Mesenchymal stem cell (in vitro differentiated cells and primary cell): ENCODE measurements around the gene ZNF141. TPM values are rescaled to one million over a fixed set of nuclear protein-coding genes. Genes with fewer than 3 reads are reported as not detected.

Source experiments
- DNase-seq: peaks from one replicate; pipeline ENCODE4 v3.0.0-alpha.2; 2013
- H2AFZ ChIP-seq: one replicate; pipeline ENCODE4 v1.6.1; 2013; ENCODE audit warnings: low read depth, mild to moderate bottlenecking, control low read depth, inconsistent platforms, low read length, moderate library complexity
- H2AK5ac ChIP-seq: 2 replicates; pipeline ENCODE4 v1.6.1; 2013; ENCODE audit warnings: low read length, moderate library complexity, mild to moderate bottlenecking, inconsistent platforms; ENCODE audit not compliant: severe bottlenecking
- H2BK120ac ChIP-seq: one replicate; pipeline ENCODE4 v1.6.1; 2013; ENCODE audit warnings: low read depth, mild to moderate bottlenecking, inconsistent platforms, low read length, moderate library complexity
- H2BK12ac ChIP-seq, 2 experiments: one replicate each; pipeline ENCODE4 v1.6.1; 2013; ENCODE audit warnings: inconsistent platforms in 2 of 2, low read length in 2 of 2, mild to moderate bottlenecking in 2 of 2, moderate library complexity in 2 of 2, control low read depth in 1 of 2
- H2BK15ac ChIP-seq: one replicate; pipeline ENCODE4 v1.6.1; 2013; ENCODE audit warnings: mild to moderate bottlenecking, low read depth, inconsistent platforms; ENCODE audit not compliant: poor library complexity, severe bottlenecking
- H2BK5ac ChIP-seq: 2 replicates; pipeline ENCODE4 v1.6.1; 2013; ENCODE audit warnings: low read depth, mild to moderate bottlenecking, low read length, control low read depth, inconsistent platforms; ENCODE audit not compliant: poor library complexity, severe bottlenecking
- H3K14ac ChIP-seq, 2 experiments: one replicate each; pipeline ENCODE4 v1.6.1; 2013; ENCODE audit warnings: inconsistent platforms in 2 of 2, low read length in 2 of 2, control low read depth in 1 of 2, mild to moderate bottlenecking in 1 of 2, moderate library complexity in 1 of 2
- H3K18ac ChIP-seq, 2 experiments: one replicate each; pipeline ENCODE4 v1.6.1; 2013; ENCODE audit warnings: inconsistent platforms in 2 of 2, low read length in 2 of 2, control low read depth in 1 of 2, low read depth in 1 of 2, mild to moderate bottlenecking in 1 of 2
- H3K23ac ChIP-seq, 2 experiments: one replicate each; pipeline ENCODE4 v1.6.1; 2013; ENCODE audit warnings: inconsistent platforms in 2 of 2, low read length in 2 of 2, mild to moderate bottlenecking in 2 of 2, moderate library complexity in 2 of 2, control low read depth in 1 of 2
- H3K27ac ChIP-seq: 2 replicates; pipeline ENCODE4 v1.5.1; 2013; ENCODE audit warnings: mild to moderate bottlenecking, moderate library complexity, low read length, control low read depth, inconsistent platforms; ENCODE audit not compliant: poor library complexity, severe bottlenecking
- H3K27me3 ChIP-seq, 2 experiments: 2 replicates each; pipeline versions ENCODE4 v1.6.1 to v1.7.0; 2013; ENCODE audit warnings: low read length in 2 of 2, mild to moderate bottlenecking in 2 of 2, moderate library complexity in 2 of 2, control low read depth in 1 of 2, inconsistent platforms in 1 of 2; ENCODE audit not compliant: control insufficient read depth in 1 of 2, insufficient read depth in 1 of 2
- H3K36me3 ChIP-seq, 2 experiments: 2 replicates each; pipeline versions ENCODE4 v1.6.1 to v1.7.0; 2013; ENCODE audit warnings: low read length in 2 of 2, control low read depth in 1 of 2, inconsistent platforms in 1 of 2, low read depth in 1 of 2, mild to moderate bottlenecking in 1 of 2; ENCODE audit not compliant: insufficient read depth in 2 of 2, control insufficient read depth in 1 of 2
- H3K4ac ChIP-seq, 2 experiments: one replicate each; pipeline ENCODE4 v1.6.1; 2013; ENCODE audit warnings: inconsistent platforms in 2 of 2, low read length in 2 of 2, mild to moderate bottlenecking in 2 of 2, moderate library complexity in 2 of 2, control low read depth in 1 of 2, low read depth in 1 of 2
- H3K4me1 ChIP-seq: 2 replicates; pipeline ENCODE4 v1.6.1; 2013; ENCODE audit warnings: low read depth, low read length, control low read depth; ENCODE audit not compliant: control insufficient read depth, insufficient read depth
- H3K4me2 ChIP-seq: 2 replicates; pipeline ENCODE4 v1.6.1; 2013; ENCODE audit warnings: low read length, mild to moderate bottlenecking, inconsistent platforms; ENCODE audit not compliant: poor library complexity, severe bottlenecking
- H3K4me3 ChIP-seq, 2 experiments: 2 replicates each; pipeline versions ENCODE4 v1.5.1 to v1.7.0; 2013; ENCODE audit warnings: low read length in 2 of 2, mild to moderate bottlenecking in 2 of 2, control low read depth in 1 of 2, low read depth in 1 of 2; ENCODE audit not compliant: insufficient read depth in 1 of 2
- H3K79me1 ChIP-seq: replicated peaks from 2 replicates; pipeline ENCODE4 v1.6.1; 2013; ENCODE audit warnings: mild to moderate bottlenecking, control low read depth, low read length, inconsistent platforms; ENCODE audit not compliant: poor library complexity, severe bottlenecking
- H3K9ac ChIP-seq: 2 replicates; pipeline ENCODE4 v1.7.0; 2013; ENCODE audit warnings: mild to moderate bottlenecking, low read length, moderate library complexity
- H3K9me3 ChIP-seq: 2 replicates; pipeline ENCODE4 v1.7.0; 2013; ENCODE audit warnings: mild to moderate bottlenecking, low read length; ENCODE audit not compliant: control insufficient read depth
- H4K8ac ChIP-seq: one replicate; pipeline ENCODE4 v1.6.1; 2013; ENCODE audit warnings: inconsistent platforms, mild to moderate bottlenecking, low read length, moderate library complexity
- H4K91ac ChIP-seq: one replicate; pipeline ENCODE4 v1.6.1; 2013; ENCODE audit warnings: mild to moderate bottlenecking, low read length, inconsistent platforms
- WGBS: methylation state at CpG from one replicate; pipeline ENCODE4 v1.1.7; 2013; ENCODE audit warnings: mixed read lengths; 5-methylcytosine and 5-hydroxymethylcytosine counted together
- small RNA-seq: library from polyadenylated mRNA; stranded (forward); fragments of <200 nt; extraction: miRNeasy Mini kit (QIAGEN cat#:217004); gene quantifications from one replicate; pipeline ENCODE3, GENCODE V24; 2013; ENCODE audit warnings: low read depth

ZNF141 gene

GRCh38 chr4:422587-422986 is 85.0 kb downstream of the ZNF141 start:
- H2BK15ac ChIP-seq, result no peak overlapping the region
- H3K18ac ChIP-seq, result no peak overlapping the region
- H3K4ac ChIP-seq, result no peak overlapping the region
- DNase-seq, result no peak
- no peak overlapping the region for H2AFZ ChIP-seq
- H3K27me3 ChIP-seq, result no peaks in the 10 kb centered on the region
- no peak overlapping the region for H2AK5ac ChIP-seq
- no peaks in the 10 kb centered on the region for H3K4me1 ChIP-seq
- H3K9ac ChIP-seq, result no peak overlapping the region
- H2BK12ac ChIP-seq, result no peak overlapping the region
- no peak overlapping the region for H4K8ac ChIP-seq
- no peaks in the 10 kb centered on the region for H3K79me1 ChIP-seq
- H3K36me3 ChIP-seq, result peaks cover 6 to 16% of the 10 kb centered on the region in 2 experiments
- no peak overlapping the region for H4K91ac ChIP-seq
- H3K23ac ChIP-seq, result no peak overlapping the region
- H3K4me3 ChIP-seq, result peak overlapping the region in 1 of 2 experiments; percentile 54
- H3K27ac ChIP-seq, result no peak overlapping the region
- H3K9me3 ChIP-seq, result peaks cover 93% of the 10 kb centered on the region
- no CpG with 5 or more reads among the region's 2 CpGs for WGBS
- no peak overlapping the region for H2BK120ac ChIP-seq
- no peak overlapping the region for H3K14ac ChIP-seq
- no peak overlapping the region for H2BK5ac ChIP-seq
- H3K4me2 ChIP-seq, result no peak overlapping the region

Small RNA genes within 50 kb of the gene (small RNA-seq; reads per million reads assigned to genes)
- gene AC079140.2 (not detected), gene MIR571 (not detected), gene ZNF519P4 (not detected)
